Muscle layer of duodenum (tissue), 2 donors: ENCODE measurements around the gene PDCD11.

Experiments used
- H3K27ac ChIP-seq: one replicate; pipeline ENCODE4 v1.7.0; 2013; ENCODE audit warnings: mild to moderate bottlenecking, low read length
- H3K27me3 ChIP-seq: one replicate; pipeline ENCODE4 v1.7.0; 2013; ENCODE audit warnings: low read depth, mild to moderate bottlenecking, control low read depth, low read length
- H3K36me3 ChIP-seq, 2 donors: one replicate each; pipeline ENCODE4 v1.7.0; 2013; ENCODE audit warnings: low read length in 2 of 2, control low read depth in 1 of 2, mild to moderate bottlenecking in 1 of 2; ENCODE audit not compliant: insufficient read depth in 2 of 2, control insufficient read depth in 1 of 2
- H3K4me1 ChIP-seq, 2 donors: one replicate each; pipeline ENCODE4 v1.7.0; 2013; ENCODE audit warnings: low read length in 2 of 2, mild to moderate bottlenecking in 2 of 2, control low read depth in 1 of 2, moderate library complexity in 1 of 2; ENCODE audit not compliant: insufficient read depth in 2 of 2, control insufficient read depth in 1 of 2
- H3K4me3 ChIP-seq, 2 donors: one replicate each; pipeline ENCODE4 v1.7.0; 2013; ENCODE audit warnings: low read length in 2 of 2, low read depth in 1 of 2, mild to moderate bottlenecking in 1 of 2
- H3K9me3 ChIP-seq, 2 donors: one replicate each; pipeline ENCODE4 v1.7.0; 2013; ENCODE audit warnings: low read length in 2 of 2, control low read depth in 1 of 2, mild to moderate bottlenecking in 1 of 2; ENCODE audit not compliant: control insufficient read depth in 1 of 2
- donor health status: healthy.

Gene PDCD11

GRCh38 chr10:103441611-103442010 lies 45.2 kb downstream of the PDCD11 start:
- Histone ChIP-seq H3K27ac (no peak overlapping the region), H3K27me3 (no peaks in the 10 kb centered on the region), H3K4me1 (peaks cover 0 to 8% of the 10 kb centered on the region in 2 donors), H3K9me3 (no peaks in the 10 kb centered on the region), H3K36me3 (peaks cover 53 to 81% of the 10 kb centered on the region in 2 donors), H3K4me3 (no peak overlapping the region)

- no peak overlapping the region for H3K4me3 ChIP-seq
- H3K9me3 ChIP-seq, result no peaks in the 10 kb centered on the region
- no peak overlapping the region for H3K27ac ChIP-seq
- peaks cover 0 to 8% of the 10 kb centered on the region in 2 donors for H3K4me1 ChIP-seq
- peaks cover 50 to 84% of the 10 kb centered on the region in 2 donors for H3K36me3 ChIP-seq
- no peaks in the 10 kb centered on the region for H3K27me3 ChIP-seq
Measured at GRCh38 chr10:103442031-103442461, 45.6 kb downstream of the PDCD11 start.

GRCh38 chr10:103443475-103444185 lies 47.2 kb downstream of the PDCD11 start:
- no peak overlapping the region for H3K27ac ChIP-seq
- peaks cover 0 to 9% of the 10 kb centered on the region in 2 donors for H3K4me1 ChIP-seq
- H3K9me3 ChIP-seq, result no peaks in the 10 kb centered on the region
- H3K36me3 ChIP-seq, result peaks cover 47 to 85% of the 10 kb centered on the region in 2 donors
- H3K27me3 ChIP-seq, result no peaks in the 10 kb centered on the region
- H3K4me3 ChIP-seq, result no peak overlapping the region

GRCh38 chr10:103444478-103444877 lies 48.1 kb downstream of the PDCD11 start:
- no peaks in the 10 kb centered on the region for H3K27me3 ChIP-seq
- H3K36me3 ChIP-seq, result peaks cover 44 to 83% of the 10 kb centered on the region in 2 donors
- H3K4me3 ChIP-seq, result no peak overlapping the region
- H3K27ac ChIP-seq, result no peak overlapping the region
- no peaks in the 10 kb centered on the region for H3K9me3 ChIP-seq
- H3K4me1 ChIP-seq, result peaks cover 0 to 18% of the 10 kb centered on the region in 2 donors

GRCh38 chr10:103445366-103445765 lies 48.9 kb downstream of the PDCD11 start:
- Histone ChIP-seq H3K27me3 (no peaks in the 10 kb centered on the region), H3K9me3 (no peaks in the 10 kb centered on the region), H3K27ac (peak overlapping the region; percentile 69), H3K4me1 (peaks cover 7 to 26% of the 10 kb centered on the region in 2 donors), H3K36me3 (peaks cover 35 to 79% of the 10 kb centered on the region in 2 donors), H3K4me3 (no peak overlapping the region)

- Histone ChIP-seq H3K4me1 (peaks cover 12 to 28% of the 10 kb centered on the region in 2 donors), H3K27me3 (no peaks in the 10 kb centered on the region), H3K9me3 (no peaks in the 10 kb centered on the region), H3K36me3 (peaks cover 34 to 73% of the 10 kb centered on the region in 2 donors), H3K4me3 (peak overlapping the region in 1 of 2 donors; percentile 20), H3K27ac (peak overlapping the region; percentile 69)
Measured at GRCh38 chr10:103445767-103446567, 49.5 kb downstream of the PDCD11 start.

GRCh38 chr10:103447187-103447586 lies 50.8 kb downstream of the PDCD11 start:
- Histone ChIP-seq H3K4me1 (peaks cover 12 to 28% of the 10 kb centered on the region in 2 donors), H3K36me3 (peaks cover 34 to 61% of the 10 kb centered on the region in 2 donors), H3K27ac (no peak overlapping the region), H3K27me3 (no peaks in the 10 kb centered on the region), H3K9me3 (no peaks in the 10 kb centered on the region), H3K4me3 (no peak overlapping the region)

GRCh38 chr10:103448746-103449145 lies 52.3 kb downstream of the PDCD11 start:
- Histone ChIP-seq H3K27me3 (no peaks in the 10 kb centered on the region), H3K4me1 (peaks cover 12 to 28% of the 10 kb centered on the region in 2 donors), H3K27ac (no peak overlapping the region), H3K4me3 (no peak overlapping the region), H3K9me3 (no peaks in the 10 kb centered on the region), H3K36me3 (peaks cover 27 to 45% of the 10 kb centered on the region in 2 donors)

- peak overlapping the region in 1 of 2 donors; percentile 77 for H3K4me3 ChIP-seq
- no peak overlapping the region for H3K27ac ChIP-seq
- peaks cover 21 to 38% of the 10 kb centered on the region in 2 donors for H3K36me3 ChIP-seq
- no peaks in the 10 kb centered on the region for H3K27me3 ChIP-seq
- H3K4me1 ChIP-seq, result peaks cover 12 to 28% of the 10 kb centered on the region in 2 donors
- no peaks in the 10 kb centered on the region for H3K9me3 ChIP-seq
Measured at GRCh38 chr10:103449208-103450144, 53.0 kb downstream of the PDCD11 start.

- Histone ChIP-seq H3K27me3 (no peaks in the 10 kb centered on the region), H3K27ac (peak overlapping the region; percentile 93), H3K4me3 (peak overlapping the region; percentile 77 to 87), H3K4me1 (peaks cover 12 to 27% of the 10 kb centered on the region in 2 donors), H3K9me3 (no peaks in the 10 kb centered on the region), H3K36me3 (peaks cover 13 to 31% of the 10 kb centered on the region in 2 donors)
Measured at GRCh38 chr10:103450201-103450695, 53.8 kb downstream of the PDCD11 start.
